CMK (cell line): ENCODE measurements around the gene PRKG1.
"Not testable (repeated sequence)": the region's sequence is repeated elsewhere in the genome, so short reads cannot be mapped to it uniquely, and the experiment has no call there.

Experiments used
- DNase-seq: peaks from one replicate; pipeline ENCODE4 v3.0.0-alpha.2; 2010; ENCODE audit warnings: low read depth

The PRKG1 gene

GRCh38 chr10:52019077-52019555 lies 944.8 kb downstream of the PRKG1 start:
- DNase-seq: no peak

- no peak for DNase-seq
Observed at GRCh38 chr10:52019656-52020055, 945.4 kb downstream of the PRKG1 start.

- no peak for DNase-seq
Observed at GRCh38 chr10:52020173-52020572, 945.9 kb downstream of the PRKG1 start.

- DNase-seq: no peak
Observed at GRCh38 chr10:52020702-52021101, 946.4 kb downstream of the PRKG1 start.

- no peak for DNase-seq
Observed at GRCh38 chr10:52027055-52027705, 952.9 kb downstream of the PRKG1 start.

GRCh38 chr10:52028523-52028858 lies 954.2 kb downstream of the PRKG1 start:
- DNase-seq: no peak

GRCh38 chr10:52029628-52030027 lies 955.3 kb downstream of the PRKG1 start:
- DNase-seq: no peak

- no peak for DNase-seq
Observed at GRCh38 chr10:52030051-52030790, 955.9 kb downstream of the PRKG1 start.

GRCh38 chr10:52030975-52031374 lies 956.7 kb downstream of the PRKG1 start:
- DNase-seq: no peak

- no peak for DNase-seq
Observed at GRCh38 chr10:52031771-52032170, 957.5 kb downstream of the PRKG1 start.

- DNase-seq: no peak
Observed at GRCh38 chr10:52032681-52033629, 958.7 kb downstream of the PRKG1 start.

- not testable (repeated sequence) for DNase-seq
Observed at GRCh38 chr10:52039002-52039793, 964.9 kb downstream of the PRKG1 start.

GRCh38 chr10:52040486-52040885 lies 966.2 kb downstream of the PRKG1 start:
- no peak for DNase-seq

- no peak for DNase-seq
Observed at GRCh38 chr10:52043811-52044210, 969.5 kb downstream of the PRKG1 start.

GRCh38 chr10:52048051-52048450 lies 973.8 kb downstream of the PRKG1 start:
- no peak for DNase-seq

GRCh38 chr10:52050429-52051047 lies 976.3 kb downstream of the PRKG1 start:
- DNase-seq: no peak

- no peak for DNase-seq
Observed at GRCh38 chr10:52053497-52053896, 979.2 kb downstream of the PRKG1 start.

- no peak for DNase-seq
Observed at GRCh38 chr10:52056291-52056690, 982.0 kb downstream of the PRKG1 start.

- no peak for DNase-seq
Observed at GRCh38 chr10:52059089-52059488, 984.8 kb downstream of the PRKG1 start.

GRCh38 chr10:52063159-52063558 lies 988.9 kb downstream of the PRKG1 start:
- no peak for DNase-seq
